Small intestine (tissue), 7 donors: ENCODE data around the gene EPB41L2. TPM values are rescaled to one million over a fixed set of nuclear protein-coding genes. Genes with fewer than 3 reads are reported as not detected.

ENCODE experiments used
- DNase-seq, 2 donors: peaks; one replicate each; pipeline versions ENCODE4 v3.0.0 to v3.0.0-alpha.2; 2013
- FAIRE-seq: peaks from 2 replicates; lab custom pipeline; 2012; peaks lifted over from hg19 to GRCh38; lab: Jason Lieb, UNC
- H3K27ac ChIP-seq, 3 donors: one replicate each; pipeline ENCODE4 v1.5.1; 2013; ENCODE audit warnings: low read length in 2 of 3, mild to moderate bottlenecking in 2 of 3, control low read depth in 1 of 3, inconsistent platforms in 1 of 3, low read depth in 1 of 3, moderate library complexity in 1 of 3
- H3K27me3 ChIP-seq, 3 donors: one replicate each; pipeline ENCODE4 v1.6.1; 2013; ENCODE audit warnings: low read length in 3 of 3, inconsistent platforms in 1 of 3; ENCODE audit not compliant: control insufficient read depth in 3 of 3, insufficient read depth in 3 of 3
- H3K36me3 ChIP-seq, 3 donors: one replicate each; pipeline ENCODE4 v1.6.1; 2013; ENCODE audit warnings: low read length in 3 of 3, inconsistent platforms in 1 of 3, low read depth in 1 of 3, mild to moderate bottlenecking in 1 of 3, moderate library complexity in 1 of 3; ENCODE audit not compliant: control insufficient read depth in 3 of 3, insufficient read depth in 2 of 3
- H3K4me1 ChIP-seq, 3 donors: one replicate each; pipeline ENCODE4 v1.6.1; 2013; ENCODE audit warnings: low read length in 2 of 3, inconsistent platforms in 1 of 3, low read depth in 1 of 3, mild to moderate bottlenecking in 1 of 3, moderate library complexity in 1 of 3; ENCODE audit not compliant: control insufficient read depth in 3 of 3, insufficient read depth in 2 of 3
- H3K4me3 ChIP-seq, 3 donors: one replicate each; pipeline ENCODE4 v1.5.1; 2013; ENCODE audit warnings: low read length in 3 of 3, control low read depth in 1 of 3, inconsistent platforms in 1 of 3, low read depth in 1 of 3, mild to moderate bottlenecking in 1 of 3, moderate library complexity in 1 of 3
- H3K9me3 ChIP-seq, 2 donors: one replicate each; pipeline ENCODE4 v1.6.1; 2013; ENCODE audit warnings: low read depth in 1 of 2, low read length in 1 of 2; ENCODE audit not compliant: control insufficient read depth in 2 of 2, insufficient read depth in 1 of 2
- WGBS, 3 donors: extraction: QIAGEN DNeasy Blood & Tissue Kit; methylation state at CpG; one replicate each; pipeline ENCODE4 v1.1.7; 2013; 5-methylcytosine and 5-hydroxymethylcytosine counted together
- polyA plus RNA-seq, 4 donors: library from polyadenylated mRNA; stranded (reverse) in 3 of 4; unstranded in 1 of 4; fragments of 200-250 nt in 3 of 4; fragments of 120-200 nt in 1 of 4; gene quantifications; one replicate each; pipeline versions ENCODE4 v1.2.1 to v1.2.3, GENCODE V29; 2013
- donor health status: healthy with polysubstance abuse.
- donor health status: control.
- donor health status: control.
- donor health status: Bipolar disorder and iron deficiency.
- donor health status: healthy.

The EPB41L2 gene
- polyA plus RNA-seq, 4 donors: 14.8 to 63.0 (median 31.1) TPM

- Histone ChIP-seq H3K27me3 (no peaks in the 10 kb centered on the region), H3K9me3 (no peaks in the 10 kb centered on the region), H3K4me3 (no peak overlapping the region), H3K27ac (peak overlapping the region in 2 of 3 donors; percentile 21 to 30), H3K4me1 (peaks cover 3 to 9% (median 5%) of the 10 kb centered on the region in 3 donors), H3K36me3 (peaks cover 0 to 3% (median 0%) of the 10 kb centered on the region in 3 donors)
- FAIRE-seq (no peak), DNase-seq (peak in 1 of 2 donors; percentile 17)
Observed at GRCh38 chr6:130908188-130908587, 154.9 kb downstream of the EPB41L2 start.

DNA sequence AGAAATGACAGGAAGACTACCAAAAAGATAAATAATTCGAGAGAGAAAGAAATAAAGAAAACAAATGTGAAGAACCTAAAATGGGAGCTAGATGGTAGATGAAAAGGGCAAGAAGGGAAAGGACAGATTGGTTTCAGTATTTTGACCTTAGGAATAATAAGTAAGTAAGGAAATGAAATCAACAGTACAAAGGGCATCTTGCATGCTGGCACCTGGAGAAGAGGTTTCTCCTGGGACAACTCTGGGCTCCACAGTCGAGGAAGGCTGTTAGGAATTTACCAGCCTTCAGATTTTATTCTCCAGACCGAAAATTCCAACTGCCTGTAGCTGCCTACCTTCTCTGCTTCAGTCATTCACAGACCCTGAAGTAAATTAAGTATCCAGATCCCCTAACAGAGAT, 155.4 kb downstream of the EPB41L2 start:
- DNase-seq (peak; percentile 56 to 83), FAIRE-seq (no peak)
- Histone ChIP-seq H3K36me3 (peaks cover 0 to 3% (median 0%) of the 10 kb centered on the region in 3 donors), H3K4me3 (no peak overlapping the region), H3K27ac (peak overlapping the region in 2 of 3 donors; percentile 21 to 30), H3K27me3 (no peaks in the 10 kb centered on the region), H3K4me1 (peaks cover 3 to 6% (median 5%) of the 10 kb centered on the region in 3 donors), H3K9me3 (no peaks in the 10 kb centered on the region)
- 19 to 54% (median 33%) methylated on average over 3 of the region's 3 CpGs for WGBS, 3 donors

DNA sequence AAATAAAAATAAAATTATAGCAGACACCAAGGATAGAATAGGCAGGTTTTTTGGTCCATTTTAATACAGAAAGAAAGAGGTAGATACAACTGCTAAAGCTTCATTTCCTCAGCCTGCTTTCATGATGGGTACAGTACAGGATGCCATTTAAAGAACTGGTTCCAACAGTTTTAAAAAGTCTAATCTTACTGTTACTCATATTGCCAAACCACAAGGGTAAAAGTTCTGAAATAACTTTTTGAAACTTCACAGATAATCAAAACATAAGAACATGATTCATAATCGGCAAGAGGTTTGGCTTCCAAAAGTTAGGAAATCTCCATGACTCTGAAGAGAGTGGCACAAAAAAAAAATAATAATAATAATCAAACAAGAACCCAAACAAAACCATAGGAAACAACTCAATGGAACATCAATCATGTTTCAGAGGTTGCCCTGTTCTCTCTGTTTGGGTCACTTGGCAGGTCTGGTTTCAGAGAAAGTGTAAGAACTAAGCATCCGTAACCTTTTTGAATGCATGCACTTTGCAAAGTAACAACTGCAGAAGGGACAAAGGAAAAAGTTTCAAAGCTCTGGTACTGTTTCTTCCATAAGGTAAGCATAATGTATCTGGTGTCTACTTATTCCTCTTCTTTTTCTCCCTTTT, 156.2 kb downstream of the EPB41L2 start:
- Histone ChIP-seq H3K27ac (no peak overlapping the region), H3K36me3 (peaks cover 0 to 3% (median 0%) of the 10 kb centered on the region in 3 donors), H3K4me1 (peaks cover 3 to 6% (median 5%) of the 10 kb centered on the region in 3 donors), H3K9me3 (no peaks in the 10 kb centered on the region), H3K27me3 (no peaks in the 10 kb centered on the region), H3K4me3 (no peak overlapping the region)
- FAIRE-seq (no peak), DNase-seq (no peak)
- 67 to 87% (median 82%) methylated on average over 2 of the region's 2 CpGs for WGBS, 3 donors

DNA sequence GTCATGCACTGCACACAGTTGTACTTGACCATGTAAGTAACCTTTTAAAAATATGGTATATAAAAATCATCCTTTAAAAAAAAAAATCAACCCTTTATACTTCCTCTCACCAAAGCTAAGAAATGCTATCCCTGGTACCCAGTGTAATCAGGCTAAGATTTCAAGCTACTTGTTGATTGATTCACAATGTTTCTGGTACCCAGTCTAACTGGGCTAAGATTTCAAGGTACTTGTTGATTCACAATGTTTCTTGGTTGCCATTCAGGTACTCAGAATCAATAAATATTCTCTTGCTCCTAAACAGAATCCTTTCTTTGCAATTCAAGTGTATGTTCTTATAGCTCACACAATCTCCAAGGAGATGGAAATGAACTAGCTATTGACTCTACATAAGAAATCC, 159.4 kb downstream of the EPB41L2 start:
- FAIRE-seq (no peak), DNase-seq (no peak)
- H3K4me1 ChIP-seq: peaks cover 3 to 6% (median 5%) of the 10 kb centered on the region in 3 donors
- no peaks in the 10 kb centered on the region for H3K27me3 ChIP-seq
- H3K36me3 ChIP-seq: peaks cover 0 to 7% (median 0%) of the 10 kb centered on the region in 3 donors
- H3K9me3 ChIP-seq: no peaks in the 10 kb centered on the region
- H3K27ac ChIP-seq: no peak overlapping the region
- no peak overlapping the region for H3K4me3 ChIP-seq

GRCh38 chr6:130903007-130903406, 160.0 kb downstream of the EPB41L2 start:
- peaks cover 0 to 7% (median 0%) of the 10 kb centered on the region in 3 donors for H3K36me3 ChIP-seq
- H3K4me3 ChIP-seq: no peak overlapping the region
- DNase-seq (no peak), FAIRE-seq (no peak)
- no peaks in the 10 kb centered on the region for H3K9me3 ChIP-seq
- peaks cover 2 to 4% (median 3%) of the 10 kb centered on the region in 3 donors for H3K4me1 ChIP-seq
- no peaks in the 10 kb centered on the region for H3K27me3 ChIP-seq
- WGBS, 3 donors: 90 to 94% (median 92%) methylated on average over 1 of the region's 1 CpG
- no peak overlapping the region for H3K27ac ChIP-seq

GRCh38 chr6:130900913-130901312, 162.1 kb downstream of the EPB41L2 start:
- Histone ChIP-seq H3K4me1 (no peaks in the 10 kb centered on the region), H3K36me3 (peaks cover 0 to 9% (median 0%) of the 10 kb centered on the region in 3 donors), H3K27ac (no peak overlapping the region), H3K27me3 (no peaks in the 10 kb centered on the region), H3K9me3 (no peaks in the 10 kb centered on the region), H3K4me3 (no peak overlapping the region)
- 70 to 82% (median 72%) methylated on average over 3 of the region's 3 CpGs for WGBS, 3 donors
- DNase-seq (no peak), FAIRE-seq (no peak)

GRCh38 chr6:130896249-130896648, 166.8 kb downstream of the EPB41L2 start:
- no peak overlapping the region for H3K4me3 ChIP-seq
- no peaks in the 10 kb centered on the region for H3K27me3 ChIP-seq
- H3K9me3 ChIP-seq: no peaks in the 10 kb centered on the region
- FAIRE-seq (no peak), DNase-seq (no peak)
- H3K36me3 ChIP-seq: peaks cover 0 to 13% (median 4%) of the 10 kb centered on the region in 3 donors
- WGBS, 3 donors: 91 to 99% (median 97%) methylated on average over 5 of the region's 5 CpGs
- H3K4me1 ChIP-seq: no peaks in the 10 kb centered on the region
- H3K27ac ChIP-seq: no peak overlapping the region

DNA sequence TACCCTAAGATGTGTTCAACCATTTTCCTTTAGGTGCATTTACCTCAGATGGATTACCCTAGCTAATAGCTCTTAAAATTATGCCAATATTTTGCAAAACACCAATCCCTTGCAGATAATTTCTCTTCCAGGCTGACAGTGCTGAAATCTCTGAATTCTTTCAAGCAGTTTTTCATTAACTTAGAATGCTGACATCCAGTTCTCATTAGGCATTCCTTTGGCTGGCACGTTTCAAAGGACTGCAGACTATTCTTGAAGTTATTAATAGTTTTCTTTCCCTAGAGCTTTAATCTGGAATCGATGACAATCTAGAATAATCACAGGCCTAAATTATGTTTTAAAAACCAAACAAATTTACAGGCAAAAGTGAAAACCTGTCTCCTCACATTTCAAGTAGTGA, 167.5 kb downstream of the EPB41L2 start:
- no peak for FAIRE-seq
- Histone ChIP-seq H3K4me3 (no peak overlapping the region), H3K27me3 (no peaks in the 10 kb centered on the region), H3K4me1 (no peaks in the 10 kb centered on the region), H3K9me3 (no peaks in the 10 kb centered on the region), H3K27ac (no peak overlapping the region), H3K36me3 (peaks cover 0 to 10% (median 4%) of the 10 kb centered on the region in 3 donors)
- WGBS, 3 donors: 43 to 89% (median 84%) methylated on average over 2 of the region's 2 CpGs
- no peak for DNase-seq

GRCh38 chr6:130893766-130894165, 169.3 kb downstream of the EPB41L2 start:
- DNase-seq (no peak), FAIRE-seq (no peak)
- Histone ChIP-seq H3K9me3 (no peaks in the 10 kb centered on the region), H3K4me1 (no peaks in the 10 kb centered on the region), H3K4me3 (no peak overlapping the region), H3K36me3 (peaks cover 0 to 12% (median 4%) of the 10 kb centered on the region in 3 donors), H3K27ac (no peak overlapping the region), H3K27me3 (no peaks in the 10 kb centered on the region)
- 73 to 88% (median 81%) methylated on average over 2 of the region's 2 CpGs for WGBS, 3 donors
